Posterior vena cava (tissue), 2 donors: ENCODE data around the gene MOB3B. TPM values are rescaled to one million over a fixed set of nuclear protein-coding genes. Genes with fewer than 3 reads are reported as not detected.

Experiments
- DNase-seq: peaks from one replicate; pipeline ENCODE4 v3.0.0-alpha.2; 2020; ENCODE audit warnings: low spot score
- intact Hi-C, 2 donors: fragments of 100-400 bp; cut with DNase I; formaldehyde crosslinking; loops; one replicate each; pipeline versions ENCODE4 v1.14.1 to v1.14.2; 2022 to 2023
- total RNA-seq, 2 donors: library from RNA; stranded (reverse); fragmentation: NEBNext Ultra II Directional; extraction: Animal tissue kit (Norgen Biotek cat#: 25700); gene quantifications; one replicate each; pipeline ENCODE4 v1.2.1, GENCODE V29; 2021
- donor health status: DM: yes; HTN: yes; CAD: no.
- donor health status: DM: yes; HTN: yes; CAD: no.

Gene MOB3B
- total RNA-seq, 2 donors from 2014 or later = 3.2 to 4.0 TPM

- no peak for DNase-seq
- intact Hi-C loops = loop anchor here in 1 of 2 donors (5.0 kb wide), 2 partner anchors 189 to 209 kb away; partner anchors contain the start of gene MOB3B
These were observed 191.1 kb downstream of the MOB3B start for GRCh38 chr9:27338527-27338903.

GRCh38 chr9:27337833-27338526 lies 191.6 kb downstream of the MOB3B start:
- intact Hi-C loops = loop anchor here in 1 of 2 donors (5.0 kb wide), 2 partner anchors 189 to 209 kb away; partner anchors contain the start of gene MOB3B

GRCh38 chr9:27337236-27337635 lies 192.4 kb downstream of the MOB3B start:
- intact Hi-C loops = loop anchor here in 1 of 2 donors (5.0 kb wide), 2 partner anchors 190 to 210 kb away; partner anchors contain the start of gene MOB3B

More at GRCh38 chr9:27337833-27338526, 191.6 kb downstream of the MOB3B start:
- DNase-seq = no peak

GRCh38 chr9:27336829-27337228 lies 192.8 kb downstream of the MOB3B start:
- DNase-seq = no peak
- intact Hi-C loops = loop anchor here in 1 of 2 donors (5.0 kb wide), 2 partner anchors 190 to 210 kb away; partner anchors contain the start of gene MOB3B

More at GRCh38 chr9:27337236-27337635, 192.4 kb downstream of the MOB3B start:
- no peak for DNase-seq

GRCh38 chr9:27336126-27336525 lies 193.5 kb downstream of the MOB3B start:
- intact Hi-C loops = loop anchor here in 1 of 2 donors (5.0 kb wide), 2 partner anchors 191 to 211 kb away; partner anchors contain the start of gene MOB3B
- DNase-seq = no peak

GRCh38 chr9:27335075-27335474 lies 194.5 kb downstream of the MOB3B start:
- no peak for DNase-seq
- intact Hi-C loops = loop anchor here in 1 of 2 donors (5.0 kb wide), 2 partner anchors 192 to 212 kb away; partner anchors contain the start of gene MOB3B

- intact Hi-C loops = loop anchor here in 1 of 2 donors (5.0 kb wide), 1 partner anchor 214 kb away; no protein-coding TSS in a partner anchor
- DNase-seq = no peak
These were observed 196.2 kb downstream of the MOB3B start for GRCh38 chr9:27333241-27334052.

GRCh38 chr9:27331393-27331792 lies 198.2 kb downstream of the MOB3B start:
- DNase-seq = no peak
- intact Hi-C loops = loop anchor here in 1 of 2 donors (5.0 kb wide), 1 partner anchor 216 kb away; no protein-coding TSS in a partner anchor

GRCh38 chr9:27329291-27329690 lies 200.3 kb downstream of the MOB3B start:
- intact Hi-C loops = no loop called here
- DNase-seq = no peak

GRCh38 chr9:27328483-27328882 lies 201.1 kb downstream of the MOB3B start:
- no peak for DNase-seq
- intact Hi-C loops = no loop called here

GRCh38 chr9:27311184-27311583 lies 218.4 kb downstream of the MOB3B start:
- no peak for DNase-seq
- intact Hi-C loops = no loop called here

- intact Hi-C loops = no loop called here
- no peak for DNase-seq
These were observed 219.0 kb downstream of the MOB3B start for GRCh38 chr9:27310582-27310981.

GRCh38 chr9:27308691-27309390 lies 220.8 kb downstream of the MOB3B start:
- DNase-seq = no peak
- intact Hi-C loops = no loop called here

- DNase-seq = no peak
- intact Hi-C loops = no loop called here
These were observed 225.1 kb downstream of the MOB3B start for GRCh38 chr9:27304521-27304920.

- no peak for DNase-seq
- intact Hi-C loops = no loop called here
These were observed 226.4 kb downstream of the MOB3B start for GRCh38 chr9:27303219-27303618.

GRCh38 chr9:27297050-27297449 lies 232.6 kb downstream of the MOB3B start, which contains the start of gene EQTN:
Gene EQTN, minus strand, starts transcription at chr9:27297150. Its CDS starts 95 bp downstream, at chr9:27297055.
- DNase-seq = no peak
- intact Hi-C loops = no loop called here

- intact Hi-C loops = no loop called here
- no peak for DNase-seq
These were observed 235.6 kb downstream of the MOB3B start for GRCh38 chr9:27293996-27294395.

GRCh38 chr9:27292659-27293405 lies 236.8 kb downstream of the MOB3B start:
- intact Hi-C loops = no loop called here
- DNase-seq = no peak
